ENCODE data around the gene C19orf25. TPM values are rescaled to one million over a fixed set of nuclear protein-coding genes. Genes with fewer than 3 reads are reported as not detected.
A peak's percentile ranks its signal among the peaks of the same experiment; 100 is the strongest.

Gene C19orf25
- total and polyA plus RNA-seq, 8 donors, result 17.7 to 32.2 (median 24.7) TPM

DNA sequence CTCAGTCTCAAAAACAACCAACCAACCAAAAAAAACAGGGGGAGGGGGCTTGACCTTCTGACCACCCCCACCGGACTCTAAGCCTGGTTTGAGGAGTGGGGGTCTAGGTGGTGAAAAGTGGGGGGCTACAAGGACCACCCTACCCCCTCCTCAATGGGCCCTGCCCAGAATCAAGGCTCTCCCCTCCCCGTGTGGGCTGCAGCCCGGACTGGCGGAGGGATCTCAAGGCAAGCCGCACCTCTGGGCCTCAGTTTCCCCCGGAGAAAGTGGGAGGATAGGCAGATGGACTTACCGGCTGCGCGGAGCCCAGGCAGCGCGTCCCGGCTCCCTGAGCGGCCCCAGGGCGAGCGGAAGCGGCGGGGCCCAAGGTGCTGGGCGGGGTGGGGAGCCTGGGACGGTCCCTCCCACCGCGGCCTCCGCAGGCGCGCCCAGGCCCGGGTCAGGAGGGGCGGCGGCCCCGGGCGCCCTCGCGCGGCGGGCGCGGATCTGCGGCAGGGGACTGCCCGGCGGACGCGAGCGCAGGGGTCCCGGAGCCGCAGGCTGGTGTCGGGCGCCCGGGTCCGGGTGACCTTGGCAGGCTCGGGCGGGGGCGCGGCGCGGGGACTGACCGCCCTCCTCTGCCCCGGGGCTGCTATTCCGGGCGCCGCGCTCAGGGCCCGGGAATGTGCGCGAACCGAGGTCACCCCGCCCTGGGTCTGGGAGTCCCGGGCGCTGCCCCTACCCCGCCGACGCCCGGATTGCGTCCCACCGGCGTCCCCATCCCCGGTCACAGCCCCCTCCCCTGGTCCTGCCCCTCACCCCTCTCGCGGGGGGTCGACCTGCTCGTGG, 33.9 kb upstream of the C19orf25 start, which contains the start of gene ADAMTSL5:
TSS of gene ADAMTSL5 (minus strand) at position 349 of the 828 bp plus-strand sequence. CDS start 2,076 bp downstream, outside the sequence.
- Histone ChIP-seq H3K27me3 (peaks cover 13 to 94% of the 10 kb centered on the region in 2 donors), H3K4me1 (peaks cover 7 to 16% of the 10 kb centered on the region in 2 donors), H3K36me3 (no peaks in the 10 kb centered on the region), H3K27ac (no peak within 1 kb of the TSS), H3K4me3 (peak within 1 kb of the TSS; percentile 30 to 32), H3K9me3 (no peaks in the 10 kb centered on the region)
- intact Hi-C loops (cut with DNase I), result no loop called here
- peak in 2 of 4 donors; percentile 23 to 85 for DNase-seq
- peak; percentile 68 for ATAC-seq
- TF ChIP-seq CTCF (IDR thresholded peaks at IDR 0.05), result no peak

GRCh38 chr19:1511318-1512317, 32.6 kb upstream of the C19orf25 start:
- Histone ChIP-seq H3K27me3 (peaks cover 13 to 81% of the 10 kb centered on the region in 2 donors), H3K36me3 (no peaks in the 10 kb centered on the region), H3K9me3 (no peaks in the 10 kb centered on the region), H3K4me1 (peaks cover 7 to 22% of the 10 kb centered on the region in 2 donors), H3K4me3 (no peak overlapping the region), H3K27ac (no peak overlapping the region)
- no peak for TF ChIP-seq CTCF (IDR thresholded peaks at IDR 0.05)
- DNase-seq (peak in 1 of 4 donors; percentile 76), ATAC-seq (no peak)
- intact Hi-C loops (cut with DNase I), result no loop called here

- no peak for ATAC-seq
- Histone ChIP-seq H3K36me3 (no peaks in the 10 kb centered on the region), H3K4me3 (no peak overlapping the region), H3K27ac (no peak overlapping the region), H3K4me1 (peaks cover 7 to 22% of the 10 kb centered on the region in 2 donors), H3K27me3 (peaks cover 13 to 78% of the 10 kb centered on the region in 2 donors), H3K9me3 (no peaks in the 10 kb centered on the region)
- no peak for DNase-seq
- intact Hi-C loops (cut with DNase I), result no loop called here
- TF ChIP-seq CTCF (IDR thresholded peaks at IDR 0.05), result no peak
These were observed 31.8 kb upstream of the C19orf25 start for GRCh38 chr19:1510807-1511206.

GRCh38 chr19:1510442-1510806, 31.4 kb upstream of the C19orf25 start:
- intact Hi-C loops (cut with DNase I), result no loop called here
- Histone ChIP-seq H3K27ac (no peak overlapping the region), H3K4me3 (no peak overlapping the region), H3K4me1 (peaks cover 7 to 22% of the 10 kb centered on the region in 2 donors), H3K27me3 (peaks cover 13 to 76% of the 10 kb centered on the region in 2 donors), H3K36me3 (no peaks in the 10 kb centered on the region), H3K9me3 (no peaks in the 10 kb centered on the region)
- DNase-seq (peak in 1 of 4 donors; percentile 64), ATAC-seq (no peak)
- TF ChIP-seq CTCF (IDR thresholded peaks at IDR 0.05), result no peak

Data from left lung (tissue), 10 donors.